Fibroblast of peridontal ligament (primary cell): Measurements from ENCODE around the gene AMN.

ENCODE experiments used
- DNase-seq: peaks from one replicate; pipeline ENCODE4 v3.0.0-alpha.2; 2010; ENCODE audit errors: extremely low read depth

Gene AMN

GRCh38 chr14:102927878-102928411 lies 5.5 kb downstream of the AMN start:
- no peak for DNase-seq

DNA sequence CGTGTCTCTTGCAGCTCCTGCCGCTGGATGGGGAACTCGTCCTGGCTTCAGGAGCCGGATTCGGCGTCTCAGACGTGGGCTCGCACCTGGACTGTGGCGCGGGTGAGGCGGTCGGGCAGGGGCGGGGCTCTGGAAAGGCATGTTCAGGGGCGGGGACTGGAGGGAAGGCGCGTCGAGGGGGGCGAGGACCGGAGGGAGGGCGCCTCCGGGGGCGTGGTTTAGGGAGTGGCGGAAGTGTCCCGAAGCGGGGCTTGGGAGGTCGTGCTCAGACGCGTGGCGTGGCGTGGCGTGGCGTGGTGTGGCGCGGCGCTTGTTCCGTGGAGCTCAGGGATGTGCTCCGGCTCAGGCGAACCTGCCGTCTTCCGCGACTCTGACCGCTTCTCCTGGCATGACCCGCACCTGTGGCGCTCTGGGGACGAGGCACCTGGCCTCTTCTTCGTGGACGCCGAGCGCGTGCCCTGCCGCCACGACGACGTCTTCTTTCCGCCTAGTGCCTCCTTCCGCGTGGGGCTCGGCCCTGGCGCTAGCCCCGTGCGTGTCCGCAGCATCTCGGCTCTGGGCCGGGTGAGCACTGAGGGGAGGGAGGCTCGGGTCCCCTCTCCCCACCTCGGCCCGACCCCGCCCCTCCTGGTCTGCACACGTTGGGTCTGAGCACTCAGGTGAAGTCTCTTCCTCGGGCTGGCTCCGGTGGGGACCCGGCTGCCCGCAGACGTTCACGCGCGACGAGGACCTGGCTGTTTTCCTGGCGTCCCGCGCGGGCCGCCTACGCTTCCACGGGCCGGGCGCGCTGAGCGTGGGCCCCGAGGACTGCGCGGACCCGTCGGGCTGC lies 6.2 kb downstream of the AMN start:
- DNase-seq, result no peak

GRCh38 chr14:102929241-102930137 lies 7.0 kb downstream of the AMN start:
- DNase-seq, result no peak

- no peak for DNase-seq
Measured at GRCh38 chr14:102930138-102930752, 7.8 kb downstream of the AMN start.

DNA sequence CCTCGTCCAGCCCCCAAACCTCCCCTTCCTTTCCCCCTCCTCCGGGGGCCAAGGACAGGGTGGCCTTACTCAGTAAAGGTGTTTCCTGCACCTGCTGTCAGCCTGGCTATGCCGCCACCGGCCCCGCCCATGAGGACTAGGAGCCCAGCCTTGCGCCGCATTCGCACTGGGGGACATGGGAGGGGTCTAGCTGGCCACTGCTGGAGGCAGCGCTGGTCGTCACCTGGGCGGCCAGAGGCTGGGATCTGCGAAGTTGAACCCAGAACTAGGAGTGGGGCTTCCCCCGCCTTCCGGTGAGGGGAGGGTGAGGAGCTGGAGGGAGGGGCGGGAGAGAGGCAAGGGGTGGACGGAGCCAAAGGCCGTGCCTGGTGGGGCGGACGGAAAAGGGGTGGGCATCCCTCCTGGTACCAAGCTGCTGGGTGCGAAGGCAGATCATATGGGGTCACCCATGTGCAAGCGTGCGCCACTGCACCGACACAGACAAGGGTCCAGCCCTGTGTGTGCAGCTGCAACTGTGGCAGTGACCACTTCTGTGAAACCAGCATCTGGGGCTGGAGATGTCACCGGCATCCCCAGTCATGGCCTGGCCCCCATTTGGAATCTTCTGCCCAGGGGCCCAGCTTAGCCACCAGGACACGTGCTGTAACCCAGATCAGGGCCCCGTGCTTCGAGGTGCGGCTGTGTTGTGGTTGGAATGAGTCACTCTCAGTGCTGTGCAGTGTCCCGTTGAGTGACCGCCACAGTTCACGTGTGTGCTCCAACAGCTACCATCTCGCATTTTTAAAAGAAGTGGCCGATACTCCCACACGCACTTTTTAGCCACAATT lies 8.5 kb downstream of the AMN start:
- DNase-seq, result no peak

GRCh38 chr14:102931580-102932285 lies 9.3 kb downstream of the AMN start:
- DNase-seq, result no peak

DNA sequence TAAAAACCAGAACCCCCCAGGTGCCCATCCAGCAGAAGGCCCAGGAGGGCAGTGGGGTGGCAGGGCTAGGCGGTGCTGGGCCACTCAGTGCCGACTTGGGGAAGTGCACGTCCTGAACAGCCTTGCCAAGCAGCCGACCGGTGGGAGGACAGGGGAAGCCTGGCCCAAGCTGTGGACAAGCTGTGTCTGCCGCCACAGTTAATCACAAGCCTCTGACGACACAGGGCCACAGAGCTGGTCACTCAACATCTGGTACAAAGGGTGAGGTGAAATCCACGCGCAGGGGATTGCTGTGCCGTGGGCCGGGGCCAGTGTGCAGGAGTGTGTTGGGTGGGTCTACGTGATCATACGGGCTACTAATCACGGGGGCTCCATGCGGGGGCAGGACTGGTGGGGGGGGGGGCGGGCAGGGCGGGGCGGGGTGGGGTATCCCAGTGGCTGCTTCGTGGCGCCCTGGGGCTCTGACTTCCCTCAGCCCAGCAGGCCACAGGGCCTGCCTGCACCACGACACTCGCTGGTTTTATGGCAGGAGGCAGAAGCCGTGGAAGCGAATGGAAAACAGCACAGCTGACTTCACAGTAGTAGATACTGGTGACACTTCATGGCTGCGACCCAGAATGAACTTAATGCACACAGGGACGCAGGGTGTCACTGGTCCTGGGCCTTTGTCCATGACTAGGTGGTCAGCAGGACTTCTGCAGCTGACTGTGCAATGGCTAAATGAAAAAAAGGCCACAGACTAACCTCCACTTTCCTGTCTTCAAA lies 10.2 kb downstream of the AMN start:
- no peak for DNase-seq

DNA sequence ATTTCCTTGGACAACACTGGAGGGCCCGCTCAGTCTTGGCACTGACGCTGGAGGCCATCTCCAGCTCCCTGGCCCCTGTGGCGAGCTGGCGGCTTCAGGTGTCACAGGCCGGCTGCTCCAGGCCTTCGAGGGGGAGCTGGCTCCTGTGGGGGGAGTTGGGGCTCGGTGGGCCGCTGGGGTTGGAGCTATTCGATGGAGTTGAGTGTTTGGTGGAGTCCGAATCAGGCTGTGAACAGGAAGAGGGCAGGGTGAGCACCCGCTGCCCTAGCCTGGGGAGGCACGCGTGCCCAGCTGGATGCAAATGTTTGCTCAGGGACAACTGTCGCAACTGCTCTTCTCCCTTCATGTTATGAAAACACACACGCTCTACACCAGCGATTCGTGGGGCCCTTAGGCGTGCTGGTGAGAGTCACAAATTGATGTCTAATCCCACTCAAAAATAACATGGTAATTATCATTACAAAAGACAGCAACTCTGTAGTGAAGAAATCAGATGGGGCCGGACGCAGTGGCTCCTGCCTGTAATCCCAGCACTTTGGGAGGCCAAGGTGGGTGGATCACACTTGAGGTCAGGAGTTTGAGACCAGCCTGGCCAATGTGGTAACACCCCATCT lies 11.3 kb downstream of the AMN start:
- no peak for DNase-seq

- DNase-seq, result no peak
Measured at GRCh38 chr14:102935756-102936155, 13.3 kb downstream of the AMN start.

GRCh38 chr14:102937331-102938175 lies 15.1 kb downstream of the AMN start:
- no peak for DNase-seq

DNA sequence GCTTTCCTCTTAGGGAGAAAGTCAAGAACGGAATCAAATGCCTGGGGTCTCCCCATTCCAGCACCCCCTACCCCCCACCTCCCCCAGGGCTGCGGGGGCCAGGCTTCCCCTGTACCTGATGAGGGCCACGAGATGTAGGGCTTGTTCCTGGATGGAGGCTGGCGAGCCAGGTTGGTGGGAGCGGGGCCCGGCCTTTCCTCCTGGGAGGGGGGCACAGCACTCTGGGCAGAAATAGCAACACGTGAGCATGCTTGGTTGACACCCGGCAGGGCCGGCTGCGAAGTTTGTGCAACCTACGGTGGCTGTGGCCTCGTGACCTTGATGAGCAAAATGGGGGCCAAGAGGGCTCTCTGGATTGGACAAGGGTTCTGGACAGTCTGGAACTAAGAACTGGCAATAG lies 15.7 kb downstream of the AMN start:
- DNase-seq, result no peak

DNA sequence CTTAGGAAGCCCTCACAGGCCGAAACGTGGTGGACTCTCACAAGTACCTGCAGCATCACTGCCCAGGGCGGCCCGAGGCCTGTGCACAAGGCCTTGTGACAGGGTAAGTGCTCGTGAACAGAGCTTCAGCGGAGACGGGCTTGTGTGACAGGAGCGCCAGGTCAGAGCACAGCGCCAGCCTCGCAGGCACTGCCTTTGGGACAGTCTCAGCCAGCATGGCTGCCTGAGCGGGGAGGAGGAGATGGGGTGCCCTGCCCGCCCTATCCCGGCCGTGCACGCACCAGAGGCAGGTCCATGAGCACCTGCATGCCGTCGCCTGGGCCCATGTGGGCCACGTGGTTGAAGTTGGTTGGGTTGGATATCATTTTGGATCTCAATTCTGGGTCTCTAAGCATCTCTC lies 16.9 kb downstream of the AMN start:
- no peak for DNase-seq

DNA sequence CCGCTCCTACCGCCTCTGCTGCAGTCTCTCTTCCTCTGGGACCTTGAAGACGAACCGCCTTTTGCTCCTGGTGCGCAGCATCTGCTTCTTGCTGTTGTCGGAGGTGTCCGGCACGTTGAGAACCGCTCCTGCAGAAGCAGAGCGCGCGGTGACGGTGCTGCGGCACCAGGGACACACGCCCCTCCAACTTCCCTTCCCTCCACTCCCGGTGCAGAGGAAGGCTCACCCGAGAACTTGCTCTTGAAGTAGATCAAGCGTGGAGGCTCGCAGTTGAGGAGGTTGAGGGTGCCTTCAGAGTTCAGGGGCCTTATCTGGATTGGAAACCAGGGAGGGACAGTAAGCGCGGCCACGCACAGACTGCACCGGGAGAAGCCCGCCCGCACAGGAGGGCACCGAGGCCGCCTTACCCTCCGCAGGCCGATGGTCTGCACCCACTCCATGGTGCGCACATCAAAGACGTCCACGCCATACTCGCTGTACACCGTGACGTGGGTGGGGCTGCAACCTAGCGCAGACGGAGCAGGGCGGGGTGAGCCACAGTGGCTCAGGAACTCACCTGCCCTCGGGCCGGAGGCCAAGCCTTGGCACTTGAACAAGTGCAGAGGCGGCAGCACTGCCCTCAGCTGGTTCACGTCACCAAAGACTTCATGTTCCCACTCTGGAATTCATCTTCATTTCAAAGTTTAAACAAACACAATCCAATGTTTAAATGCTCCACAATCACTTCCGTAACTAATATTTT lies 17.5 kb downstream of the AMN start:
- DNase-seq, result no peak

DNA sequence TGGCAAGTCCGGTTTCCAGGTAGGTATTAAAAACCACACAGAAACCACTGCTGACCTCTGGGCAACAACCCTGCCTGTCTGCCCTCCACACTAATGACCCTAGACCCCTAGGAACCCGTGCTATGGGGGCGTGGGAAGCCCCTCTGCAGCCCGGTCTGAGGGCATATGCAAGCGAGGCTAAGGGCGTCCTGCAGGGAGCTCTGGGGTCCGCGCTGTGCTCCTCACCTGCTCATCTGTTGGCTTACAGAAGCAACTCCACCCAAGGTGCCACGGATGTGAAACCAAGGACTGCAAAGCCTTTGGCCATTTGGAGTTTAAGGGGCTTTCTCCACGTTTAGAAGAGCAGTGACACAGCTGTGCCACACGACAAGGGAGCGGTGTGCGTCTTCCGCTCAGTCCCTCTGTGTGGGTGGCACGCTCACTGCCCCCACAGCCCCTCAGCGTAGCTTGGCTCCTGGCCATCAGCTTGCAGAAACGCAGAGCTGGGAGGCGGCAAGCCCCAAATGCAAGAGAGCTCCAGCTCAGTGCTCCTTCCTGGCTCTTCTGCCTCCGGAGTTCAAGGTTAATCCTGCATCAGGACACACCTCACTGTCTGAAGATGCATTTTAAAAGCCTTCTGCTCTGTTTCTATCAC lies 18.4 kb downstream of the AMN start:
- no peak for DNase-seq

GRCh38 chr14:102941419-102942011 lies 19.1 kb downstream of the AMN start:
- DNase-seq, result no peak

GRCh38 chr14:102942069-102942468 lies 19.6 kb downstream of the AMN start:
- DNase-seq, result no peak

GRCh38 chr14:102943454-102943853 lies 21.0 kb downstream of the AMN start:
- no peak for DNase-seq
